Measurements from ENCODE around the gene RPS6KA1.

RPS6KA1 gene

DNA sequence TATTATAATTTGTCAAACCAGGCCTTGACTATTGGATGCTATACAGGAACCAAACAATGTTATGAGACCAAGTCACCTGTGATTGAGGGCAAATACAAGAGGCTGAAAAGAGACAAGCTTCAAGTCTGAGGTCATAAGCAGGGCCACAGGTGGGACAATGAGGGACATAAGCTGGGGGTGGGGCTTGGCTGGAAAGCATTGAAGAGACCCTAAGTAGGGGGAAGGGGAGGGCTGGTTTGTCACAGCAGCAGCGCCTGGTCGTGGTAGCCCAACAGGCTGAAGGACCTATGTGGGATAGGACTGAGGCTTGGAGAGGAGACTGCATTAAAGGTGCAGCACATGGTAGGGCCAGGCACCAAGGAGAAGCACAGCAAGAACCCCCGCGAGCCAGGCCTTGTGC lies 39.4 kb upstream of the RPS6KA1 start:
- H3K27me3 ChIP-seq (ENCODE audit: insufficient read depth, poor library complexity, severe bottlenecking) = no peaks in the 10 kb centered on the region
- DNase-seq (ENCODE audit: low read depth in 1 of 2, low spot score in 1 of 2) = no peak
- H3K4me3 ChIP-seq (replicated peaks; ENCODE audit: insufficient read depth, low read length) = no peak overlapping the region
- TF ChIP-seq POLR2AphosphoS5 (IDR thresholded peaks at IDR 0.05; ENCODE audit: low read depth) (no peak), REST (IDR thresholded peaks at IDR 0.05; ENCODE audit: insufficient replicate concordance, low read depth) (no peak), SPI1 (IDR thresholded peaks at IDR 0.05; ENCODE audit: borderline replicate concordance, low read depth) (no peak), GABPA (IDR thresholded peaks at IDR 0.05; ENCODE audit: low read depth) (no peak), CTCF (IDR thresholded peaks at IDR 0.05; ENCODE audit: insufficient read depth, low read length) (no peak)
- no peak overlapping the region for H3K27ac ChIP-seq (replicated peaks)

DNA sequence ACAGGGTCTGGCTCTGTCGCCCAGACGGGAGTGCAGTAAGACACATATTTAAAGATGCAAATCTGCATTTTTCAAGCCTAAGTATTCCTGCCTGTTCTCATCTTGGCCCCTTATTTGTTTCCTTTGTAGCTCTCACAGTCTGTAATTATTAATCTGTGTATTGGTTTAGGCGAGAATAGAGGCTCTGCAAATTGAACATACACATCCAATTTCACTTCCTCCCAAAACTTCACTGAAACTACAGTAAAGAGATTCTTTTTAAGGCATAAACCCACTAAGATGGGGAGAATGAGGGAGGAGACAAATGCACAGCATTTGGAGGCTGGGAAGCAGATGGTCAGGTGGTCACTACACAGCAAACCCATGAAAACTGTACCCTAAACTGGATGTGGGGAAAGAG lies 36.3 kb upstream of the RPS6KA1 start:
- DNase-seq (ENCODE audit: low read depth in 1 of 2, low spot score in 1 of 2) = no peak
- no peak for TF ChIP-seq SPI1 (IDR thresholded peaks at IDR 0.05; ENCODE audit: borderline replicate concordance, low read depth)
- TF ChIP-seq POLR2AphosphoS5 (IDR thresholded peaks at IDR 0.05; ENCODE audit: low read depth) = no peak
- TF ChIP-seq CTCF (IDR thresholded peaks at IDR 0.05; ENCODE audit: insufficient read depth, low read length) = no peak
- TF ChIP-seq REST (IDR thresholded peaks at IDR 0.05; ENCODE audit: insufficient replicate concordance, low read depth) = no peak
- no peak for TF ChIP-seq GABPA (IDR thresholded peaks at IDR 0.05; ENCODE audit: low read depth)
- H3K4me3 ChIP-seq (replicated peaks; ENCODE audit: insufficient read depth, low read length) = no peak overlapping the region
- no peaks in the 10 kb centered on the region for H3K27me3 ChIP-seq (ENCODE audit: insufficient read depth, poor library complexity, severe bottlenecking)
- no peak overlapping the region for H3K27ac ChIP-seq (replicated peaks)

DNA sequence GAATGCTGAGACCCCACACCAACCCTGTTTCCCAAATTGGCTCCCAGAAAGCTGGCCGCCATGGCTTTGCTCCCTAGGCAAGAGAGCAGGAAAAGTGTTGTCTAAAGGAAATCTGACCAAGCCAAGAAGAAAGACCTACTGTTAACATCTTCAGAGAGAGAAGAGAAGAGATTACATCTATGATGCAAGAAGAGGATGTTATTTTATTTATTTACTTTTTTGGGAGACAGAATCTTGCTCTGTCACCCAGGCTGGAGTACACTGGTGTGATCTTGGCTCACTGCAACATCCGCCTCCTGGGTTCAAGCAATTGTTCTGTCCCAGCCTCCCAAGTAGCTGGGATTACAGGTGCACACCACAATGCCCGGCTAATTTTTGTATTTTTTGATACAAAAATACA lies 35.6 kb upstream of the RPS6KA1 start:
- TF ChIP-seq REST (IDR thresholded peaks at IDR 0.05; ENCODE audit: insufficient replicate concordance, low read depth) (no peak), SPI1 (IDR thresholded peaks at IDR 0.05; ENCODE audit: borderline replicate concordance, low read depth) (no peak), POLR2AphosphoS5 (IDR thresholded peaks at IDR 0.05; ENCODE audit: low read depth) (no peak), GABPA (IDR thresholded peaks at IDR 0.05; ENCODE audit: low read depth) (no peak), CTCF (IDR thresholded peaks at IDR 0.05; ENCODE audit: insufficient read depth, low read length) (no peak)
- Histone ChIP-seq H3K27ac (replicated peaks) (no peak overlapping the region), H3K27me3 (ENCODE audit: insufficient read depth, poor library complexity, severe bottlenecking) (no peaks in the 10 kb centered on the region), H3K4me3 (replicated peaks; ENCODE audit: insufficient read depth, low read length) (no peak overlapping the region)
- DNase-seq (ENCODE audit: low read depth in 1 of 2, low spot score in 1 of 2) = no peak

All from HL-60 (cell line).